HepG2 (cell line): ENCODE data around the gene SUV39H2. TPM values are rescaled to one million over a fixed set of nuclear protein-coding genes. Genes with fewer than 3 reads are reported as not detected.
A peak's percentile ranks its signal among the peaks of the same experiment; 100 is the strongest.

Experiments used
- HHEX ChIP-seq: IDR thresholded peaks from 2 replicates; pipeline ENCODE4 v1.6.1; 2016; ENCODE audit warnings: control low read depth
- HNRNPK ChIP-seq: fragments of 200-400 bp; formaldehyde crosslinking; IDR thresholded peaks from 2 replicates; pipeline ENCODE4 v1.6.1; 2018; ENCODE audit warnings: low read length, low read depth, moderate library complexity, mild to moderate bottlenecking; ENCODE audit not compliant: poor library complexity, severe bottlenecking
- HOXD1 ChIP-seq: sonication (generic); formaldehyde crosslinking; IDR thresholded peaks from 2 replicates; pipeline ENCODE4 v1.5.0; 2020; ENCODE audit warnings: missing genetic modification reagents
- IKZF1 ChIP-seq: fragments of 450-650 bp; IDR thresholded peaks from 2 replicates; pipeline ENCODE4 v1.7.1; 2016
- JUND ChIP-seq: sonication (generic); formaldehyde crosslinking; IDR thresholded peaks from 2 replicates; pipeline ENCODE4 v1.8.0; 2022; ENCODE audit warnings: mild to moderate bottlenecking, missing genetic modification reagents
- KDM5B ChIP-seq: sonication (generic); formaldehyde crosslinking; IDR thresholded peaks from 2 replicates; pipeline ENCODE4 v1.4.0; 2020; ENCODE audit warnings: missing genetic modification reagents, mild to moderate bottlenecking, borderline replicate concordance
- LCORL ChIP-seq, 2 experiments: fragments of 450-650 bp in 1 of 2; sonication (generic) in 1 of 2; formaldehyde crosslinking in 1 of 2; IDR thresholded peaks; 2 replicates each; pipeline versions ENCODE4 v1.5.0 to v1.6.1; 2017 to 2020; ENCODE audit warnings: antibody characterized with exemption in 1 of 2, missing genetic modification reagents in 1 of 2
- MTA1 ChIP-seq: sonication (generic); formaldehyde crosslinking; IDR thresholded peaks from 2 replicates; pipeline ENCODE4 v1.4.0; 2020; ENCODE audit warnings: missing genetic modification reagents, mild to moderate bottlenecking, borderline replicate concordance
- MXI1 ChIP-seq: IDR thresholded peaks from 3 replicates; pipeline ENCODE4 v1.6.1; 2012; ENCODE audit warnings: low read depth, low read length, inconsistent platforms, borderline replicate concordance
- NBN ChIP-seq: fragments of 450-650 bp; conservative IDR thresholded peaks from 2 replicates; pipeline ENCODE4 v1.6.1; 2017
- SYNCRIP ChIP-seq: fragments of 200-400 bp; formaldehyde crosslinking; IDR thresholded peaks from 2 replicates; pipeline ENCODE4 v1.6.1; 2018; ENCODE audit warnings: mild to moderate bottlenecking, low read depth, low read length; ENCODE audit not compliant: insufficient read depth
- ZEB1 ChIP-seq: IDR thresholded peaks from 2 replicates; pipeline ENCODE4 v1.6.1; 2012; ENCODE audit warnings: mild to moderate bottlenecking, low read depth, inconsistent platforms; ENCODE audit not compliant: insufficient replicate concordance
- ZFP41 ChIP-seq: sonication (generic); formaldehyde crosslinking; IDR thresholded peaks from 2 replicates; pipeline ENCODE4 v1.4.0; 2020; ENCODE audit warnings: mild to moderate bottlenecking, missing genetic modification reagents, borderline replicate concordance
- ZNF556 ChIP-seq: sonication (generic); formaldehyde crosslinking; IDR thresholded peaks from 2 replicates; pipeline ENCODE4 v1.4.0; 2020; ENCODE audit warnings: mild to moderate bottlenecking, missing genetic modification reagents, borderline replicate concordance
- ZNF607 ChIP-seq: sonication (generic); formaldehyde crosslinking; IDR thresholded peaks from 2 replicates; pipeline ENCODE4 v1.5.1; 2020; ENCODE audit warnings: missing genetic modification reagents, mild to moderate bottlenecking, borderline replicate concordance
- polyA plus RNA-seq, 8 experiments: library from polyadenylated mRNA; depleted of rRNA in 3 of 8; stranded (reverse) in 7 of 8; unstranded in 1 of 8; fragments of >200 nt; fragmentation: Illumina TruSeq in 4 of 8; extraction: Trizol in 4 of 8; gene quantifications; 2 replicates each; pipeline versions ENCODE4 v1.2.1 to v1.2.3, GENCODE V29; 2011 to 2016; ENCODE audit warnings: low read depth in 4 of 8, missing spikeins in 1 of 8, mixed read lengths in 1 of 8; ENCODE audit not compliant: insufficient read depth in 1 of 8
- total RNA-seq, 5 experiments: library from RNA; depleted of rRNA; stranded (reverse); fragments of >200 nt; fragmentation: Illumina TruSeq; extraction: Trizol; gene quantifications; 2 replicates each; pipeline ENCODE4 v1.2.3, GENCODE V29; 2016; ENCODE audit warnings: low read depth in 1 of 5
- TF ChIP-seq, protein P1 (sequence below): sonication (generic); formaldehyde crosslinking; IDR thresholded peaks from 2 replicates; pipeline ENCODE4 v1.9.0; 2021; ENCODE audit warnings: mild to moderate bottlenecking, missing genetic modification reagents
- TF ChIP-seq, protein P2 (sequence below): sonication (generic); formaldehyde crosslinking; conservative IDR thresholded peaks from 2 replicates; pipeline ENCODE4 v1.4.0; 2020; ENCODE audit warnings: missing genetic modification reagents
- TF ChIP-seq, protein P3 (sequence below): sonication (generic); formaldehyde crosslinking; IDR thresholded peaks from 2 replicates; pipeline ENCODE4 v1.4.0; 2020; ENCODE audit warnings: mild to moderate bottlenecking, low read depth, missing genetic modification reagents

Gene SUV39H2
- total and polyA plus RNA-seq, 2 of the 13 experiments (the other 11 are each of a cell fraction or from before 2014, with no cell fraction given) = 9.0 to 44.3 TPM

DNA sequence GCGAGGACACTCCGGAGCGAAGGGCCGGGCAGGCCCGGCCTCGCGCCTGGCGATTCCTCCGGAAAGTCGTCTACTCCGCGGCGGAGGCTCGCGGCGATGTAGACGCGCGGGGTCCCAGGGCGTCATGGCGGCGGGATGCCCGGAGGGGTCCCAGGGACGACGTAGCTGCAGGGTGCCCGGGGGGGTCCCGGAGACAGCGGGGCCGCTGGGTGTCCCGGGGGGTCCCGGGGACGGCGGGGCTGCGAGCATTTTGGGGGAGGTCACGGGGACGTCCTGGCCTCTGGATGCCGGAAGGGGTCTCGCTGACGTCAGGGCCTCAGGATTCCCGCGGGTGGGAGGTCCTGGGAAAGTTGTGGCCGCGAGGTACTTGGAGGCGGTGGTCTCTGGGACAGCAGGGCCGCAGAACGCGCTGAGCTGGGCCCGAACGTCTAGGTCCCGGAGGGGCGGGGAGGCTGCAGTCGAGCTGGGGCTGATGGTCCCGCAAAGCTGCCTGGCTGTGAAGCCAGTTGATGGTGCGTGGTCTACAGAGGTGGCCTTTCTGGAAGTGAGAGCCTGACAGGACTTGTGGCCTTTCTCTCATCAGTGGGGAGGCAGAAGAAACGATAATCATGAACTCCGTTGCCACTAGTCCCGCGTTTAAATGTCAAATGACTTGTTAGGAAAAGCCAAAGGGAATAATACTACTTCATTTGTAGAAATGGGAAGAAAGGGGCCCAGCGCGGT lies 39.9 kb upstream of the SUV39H2 start (continued):
- TF ChIP-seq, protein P1, sequence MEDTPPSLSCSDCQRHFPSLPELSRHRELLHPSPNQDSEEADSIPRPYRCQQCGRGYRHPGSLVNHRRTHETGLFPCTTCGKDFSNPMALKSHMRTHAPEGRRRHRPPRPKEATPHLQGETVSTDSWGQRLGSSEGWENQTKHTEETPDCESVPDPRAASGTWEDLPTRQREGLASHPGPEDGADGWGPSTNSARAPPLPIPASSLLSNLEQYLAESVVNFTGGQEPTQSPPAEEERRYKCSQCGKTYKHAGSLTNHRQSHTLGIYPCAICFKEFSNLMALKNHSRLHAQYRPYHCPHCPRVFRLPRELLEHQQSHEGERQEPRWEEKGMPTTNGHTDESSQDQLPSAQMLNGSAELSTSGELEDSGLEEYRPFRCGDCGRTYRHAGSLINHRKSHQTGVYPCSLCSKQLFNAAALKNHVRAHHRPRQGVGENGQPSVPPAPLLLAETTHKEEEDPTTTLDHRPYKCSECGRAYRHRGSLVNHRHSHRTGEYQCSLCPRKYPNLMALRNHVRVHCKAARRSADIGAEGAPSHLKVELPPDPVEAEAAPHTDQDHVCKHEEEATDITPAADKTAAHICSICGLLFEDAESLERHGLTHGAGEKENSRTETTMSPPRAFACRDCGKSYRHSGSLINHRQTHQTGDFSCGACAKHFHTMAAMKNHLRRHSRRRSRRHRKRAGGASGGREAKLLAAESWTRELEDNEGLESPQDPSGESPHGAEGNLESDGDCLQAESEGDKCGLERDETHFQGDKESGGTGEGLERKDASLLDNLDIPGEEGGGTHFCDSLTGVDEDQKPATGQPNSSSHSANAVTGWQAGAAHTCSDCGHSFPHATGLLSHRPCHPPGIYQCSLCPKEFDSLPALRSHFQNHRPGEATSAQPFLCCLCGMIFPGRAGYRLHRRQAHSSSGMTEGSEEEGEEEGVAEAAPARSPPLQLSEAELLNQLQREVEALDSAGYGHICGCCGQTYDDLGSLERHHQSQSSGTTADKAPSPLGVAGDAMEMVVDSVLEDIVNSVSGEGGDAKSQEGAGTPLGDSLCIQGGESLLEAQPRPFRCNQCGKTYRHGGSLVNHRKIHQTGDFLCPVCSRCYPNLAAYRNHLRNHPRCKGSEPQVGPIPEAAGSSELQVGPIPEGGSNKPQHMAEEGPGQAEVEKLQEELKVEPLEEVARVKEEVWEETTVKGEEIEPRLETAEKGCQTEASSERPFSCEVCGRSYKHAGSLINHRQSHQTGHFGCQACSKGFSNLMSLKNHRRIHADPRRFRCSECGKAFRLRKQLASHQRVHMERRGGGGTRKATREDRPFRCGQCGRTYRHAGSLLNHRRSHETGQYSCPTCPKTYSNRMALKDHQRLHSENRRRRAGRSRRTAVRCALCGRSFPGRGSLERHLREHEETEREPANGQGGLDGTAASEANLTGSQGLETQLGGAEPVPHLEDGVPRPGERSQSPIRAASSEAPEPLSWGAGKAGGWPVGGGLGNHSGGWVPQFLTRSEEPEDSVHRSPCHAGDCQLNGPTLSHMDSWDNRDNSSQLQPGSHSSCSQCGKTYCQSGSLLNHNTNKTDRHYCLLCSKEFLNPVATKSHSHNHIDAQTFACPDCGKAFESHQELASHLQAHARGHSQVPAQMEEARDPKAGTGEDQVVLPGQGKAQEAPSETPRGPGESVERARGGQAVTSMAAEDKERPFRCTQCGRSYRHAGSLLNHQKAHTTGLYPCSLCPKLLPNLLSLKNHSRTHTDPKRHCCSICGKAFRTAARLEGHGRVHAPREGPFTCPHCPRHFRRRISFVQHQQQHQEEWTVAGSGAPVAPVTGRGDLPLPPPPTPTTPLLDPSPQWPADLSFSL (CRISPR knock-in tag) = no peak
- TF ChIP-seq, protein P2, sequence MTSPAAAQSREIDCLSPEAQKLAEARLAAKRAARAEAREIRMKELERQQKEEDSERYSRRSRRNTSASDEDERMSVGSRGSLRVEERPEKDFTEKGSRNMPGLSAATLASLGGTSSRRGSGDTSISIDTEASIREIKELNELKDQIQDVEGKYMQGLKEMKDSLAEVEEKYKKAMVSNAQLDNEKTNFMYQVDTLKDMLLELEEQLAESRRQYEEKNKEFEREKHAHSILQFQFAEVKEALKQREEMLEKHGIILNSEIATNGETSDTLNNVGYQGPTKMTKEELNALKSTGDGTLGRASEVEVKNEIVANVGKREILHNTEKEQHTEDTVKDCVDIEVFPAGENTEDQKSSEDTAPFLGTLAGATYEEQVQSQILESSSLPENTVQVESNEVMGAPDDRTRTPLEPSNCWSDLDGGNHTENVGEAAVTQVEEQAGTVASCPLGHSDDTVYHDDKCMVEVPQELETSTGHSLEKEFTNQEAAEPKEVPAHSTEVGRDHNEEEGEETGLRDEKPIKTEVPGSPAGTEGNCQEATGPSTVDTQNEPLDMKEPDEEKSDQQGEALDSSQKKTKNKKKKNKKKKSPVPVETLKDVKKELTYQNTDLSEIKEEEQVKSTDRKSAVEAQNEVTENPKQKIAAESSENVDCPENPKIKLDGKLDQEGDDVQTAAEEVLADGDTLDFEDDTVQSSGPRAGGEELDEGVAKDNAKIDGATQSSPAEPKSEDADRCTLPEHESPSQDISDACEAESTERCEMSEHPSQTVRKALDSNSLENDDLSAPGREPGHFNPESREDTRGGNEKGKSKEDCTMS (CRISPR knock-in tag) = no peak
- peak; percentile 32; the same call in 1 of the 3 replicates for TF ChIP-seq MXI1
- no peak for TF ChIP-seq NBN
- no peak for TF ChIP-seq ZEB1
- TF ChIP-seq ZNF556 (CRISPR knock-in tag) = 0 out of 2 replicates have a peak, but pooled peaks have one; percentile 8
- peak; percentile 1; the same call in 1 of the 2 replicates for TF ChIP-seq KDM5B (CRISPR knock-in tag)
- TF ChIP-seq ZFP41 (CRISPR knock-in tag) = peak; percentile 40; the same call in 1 of the 2 replicates
- TF ChIP-seq SYNCRIP = no peak
- peak; percentile 13; the same call in 1 of the 2 replicates for TF ChIP-seq JUND
- TF ChIP-seq LCORL (IDR thresholded peaks at IDR 0.05) = no peak
- TF ChIP-seq LCORL (CRISPR knock-in tag; IDR thresholded peaks at IDR 0.05) = peak; percentile 55; the same call in 1 of the 2 replicates
- TF ChIP-seq IKZF1 = no peak
- TF ChIP-seq MTA1 (CRISPR knock-in tag) = 0 out of 2 replicates have a peak, but pooled peaks have one; percentile 5
- TF ChIP-seq, protein P3, sequence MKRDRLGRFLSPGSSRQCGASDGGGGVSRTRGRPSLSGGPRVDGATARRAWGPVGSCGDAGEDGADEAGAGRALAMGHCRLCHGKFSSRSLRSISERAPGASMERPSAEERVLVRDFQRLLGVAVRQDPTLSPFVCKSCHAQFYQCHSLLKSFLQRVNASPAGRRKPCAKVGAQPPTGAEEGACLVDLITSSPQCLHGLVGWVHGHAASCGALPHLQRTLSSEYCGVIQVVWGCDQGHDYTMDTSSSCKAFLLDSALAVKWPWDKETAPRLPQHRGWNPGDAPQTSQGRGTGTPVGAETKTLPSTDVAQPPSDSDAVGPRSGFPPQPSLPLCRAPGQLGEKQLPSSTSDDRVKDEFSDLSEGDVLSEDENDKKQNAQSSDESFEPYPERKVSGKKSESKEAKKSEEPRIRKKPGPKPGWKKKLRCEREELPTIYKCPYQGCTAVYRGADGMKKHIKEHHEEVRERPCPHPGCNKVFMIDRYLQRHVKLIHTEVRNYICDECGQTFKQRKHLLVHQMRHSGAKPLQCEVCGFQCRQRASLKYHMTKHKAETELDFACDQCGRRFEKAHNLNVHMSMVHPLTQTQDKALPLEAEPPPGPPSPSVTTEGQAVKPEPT (CRISPR knock-in tag) = no peak
- 0 out of 2 replicates have a peak, but pooled peaks have one; percentile 3 for TF ChIP-seq ZNF607 (CRISPR knock-in tag)
- no peak for TF ChIP-seq HNRNPK
- TF ChIP-seq HOXD1 (CRISPR knock-in tag) = no peak
- TF ChIP-seq HHEX = no peak
